ENCODE measurements around the gene TRA2B.

TRA2B gene

DNA sequence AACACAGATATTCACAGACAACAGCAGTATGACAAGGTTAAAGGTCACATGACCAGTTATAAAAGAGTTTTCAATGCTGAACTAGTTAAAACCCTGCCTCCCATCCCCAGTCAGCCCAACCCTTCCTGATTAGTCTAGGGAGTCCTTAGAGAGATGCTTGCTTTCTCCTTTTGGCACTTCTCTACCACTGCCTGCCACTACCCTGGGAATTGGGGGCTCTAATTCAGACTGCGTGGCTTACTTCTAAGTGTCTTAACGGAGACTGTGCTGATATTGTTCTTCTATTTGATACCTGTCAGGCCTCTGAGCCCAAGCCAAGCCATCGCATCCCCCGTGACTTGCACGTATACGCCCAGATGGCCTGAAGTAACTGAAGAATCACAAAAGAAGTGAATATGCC lies 11.7 kb upstream of the TRA2B start:
- no peak for DNase-seq

DNA sequence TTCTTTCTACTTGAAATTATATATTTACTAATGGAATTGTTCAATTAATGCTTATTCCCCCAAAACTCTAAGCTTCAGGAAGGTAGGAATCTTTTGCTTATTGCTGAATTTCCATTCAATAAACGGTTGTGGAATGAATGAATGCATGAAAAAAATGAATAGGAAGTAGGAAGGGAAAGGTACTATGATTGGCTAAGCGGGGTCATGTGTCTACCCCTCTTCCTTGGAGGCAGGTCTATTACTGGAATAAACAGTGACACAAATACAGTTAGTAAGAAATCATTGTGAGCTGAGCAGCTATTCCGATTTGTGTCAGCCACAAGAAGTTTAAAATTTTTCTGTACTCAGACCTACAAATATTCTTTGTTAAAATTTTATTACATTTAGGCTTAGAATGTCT lies 10.5 kb upstream of the TRA2B start:
- DNase-seq: no peak

GRCh38 chr3:185943760-185944106 lies 5.9 kb upstream of the TRA2B start:
- DNase-seq: no peak

DNA sequence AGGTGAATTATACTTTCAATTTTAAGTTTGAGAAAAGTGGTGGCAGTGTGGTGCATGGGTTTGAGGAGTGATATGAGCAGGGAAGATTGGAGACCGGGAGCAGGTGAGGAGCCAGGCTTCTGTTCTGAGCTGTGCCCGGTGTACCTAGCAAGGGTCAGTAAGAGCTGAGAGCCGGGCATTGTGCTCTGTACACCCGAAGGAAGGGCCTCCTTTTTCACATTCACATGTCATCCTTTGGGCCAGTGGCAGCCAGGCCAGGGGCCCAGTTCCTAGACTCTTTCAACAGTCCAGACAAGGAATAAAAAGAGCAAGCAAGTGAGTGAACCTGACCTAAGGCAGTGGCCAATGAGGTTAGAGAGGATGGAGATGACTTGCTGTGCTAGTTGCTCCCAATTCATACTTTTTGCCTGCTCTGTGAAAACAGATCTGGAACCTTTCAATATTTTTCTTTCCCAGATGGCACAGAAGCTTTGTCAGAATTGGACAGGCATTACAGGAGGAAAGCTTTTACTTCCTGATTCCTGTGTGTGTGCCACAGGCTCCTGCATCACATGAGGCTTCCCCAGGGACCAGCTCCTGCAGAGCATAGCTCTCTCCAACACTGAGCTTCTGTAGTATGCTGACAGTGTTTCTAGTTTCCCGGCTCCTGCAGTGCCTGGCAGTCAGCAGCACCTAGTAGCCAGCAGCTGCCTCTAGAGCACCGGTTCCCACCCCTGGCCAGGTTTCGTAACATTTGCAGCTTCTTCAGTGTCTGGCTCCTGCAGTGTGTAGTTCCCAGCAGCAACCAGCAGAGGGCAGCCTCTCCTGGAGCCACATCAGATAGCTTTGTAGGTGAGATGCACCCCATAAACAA lies 5.3 kb upstream of the TRA2B start:
- DNase-seq: peak; percentile 71

- no peak for DNase-seq
These were observed 4.6 kb upstream of the TRA2B start for GRCh38 chr3:185942396-185942795.

DNA sequence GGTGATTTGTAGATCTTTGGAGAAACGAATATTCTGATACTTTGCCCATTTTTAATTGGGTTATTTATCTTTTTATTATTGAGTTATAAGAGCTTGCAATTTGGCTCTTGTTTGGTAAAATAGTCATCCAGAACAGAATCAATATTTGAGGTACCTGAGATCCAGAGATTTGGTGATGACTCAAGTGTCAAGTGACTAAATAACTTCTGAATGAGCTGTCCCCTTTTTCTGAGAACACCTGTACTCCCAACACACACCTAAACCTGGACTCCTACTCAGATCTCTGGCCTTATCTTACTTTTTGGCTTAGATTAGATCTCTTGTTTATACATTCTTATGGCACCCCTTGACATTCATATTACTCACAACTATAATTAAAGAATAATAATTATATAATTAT lies 3.1 kb upstream of the TRA2B start:
- no peak for DNase-seq

- no peak for DNase-seq
These were observed 1.9 kb upstream of the TRA2B start for GRCh38 chr3:185939721-185940120.

- peak; percentile 90 for DNase-seq
These were observed 763 bp downstream of the TRA2B start for GRCh38 chr3:185936814-185937688.

GRCh38 chr3:185936273-185936629 lies 1.6 kb downstream of the TRA2B start:
- DNase-seq: no peak

GRCh38 chr3:185935465-185936272 lies 2.1 kb downstream of the TRA2B start:
- DNase-seq: no peak

DNA sequence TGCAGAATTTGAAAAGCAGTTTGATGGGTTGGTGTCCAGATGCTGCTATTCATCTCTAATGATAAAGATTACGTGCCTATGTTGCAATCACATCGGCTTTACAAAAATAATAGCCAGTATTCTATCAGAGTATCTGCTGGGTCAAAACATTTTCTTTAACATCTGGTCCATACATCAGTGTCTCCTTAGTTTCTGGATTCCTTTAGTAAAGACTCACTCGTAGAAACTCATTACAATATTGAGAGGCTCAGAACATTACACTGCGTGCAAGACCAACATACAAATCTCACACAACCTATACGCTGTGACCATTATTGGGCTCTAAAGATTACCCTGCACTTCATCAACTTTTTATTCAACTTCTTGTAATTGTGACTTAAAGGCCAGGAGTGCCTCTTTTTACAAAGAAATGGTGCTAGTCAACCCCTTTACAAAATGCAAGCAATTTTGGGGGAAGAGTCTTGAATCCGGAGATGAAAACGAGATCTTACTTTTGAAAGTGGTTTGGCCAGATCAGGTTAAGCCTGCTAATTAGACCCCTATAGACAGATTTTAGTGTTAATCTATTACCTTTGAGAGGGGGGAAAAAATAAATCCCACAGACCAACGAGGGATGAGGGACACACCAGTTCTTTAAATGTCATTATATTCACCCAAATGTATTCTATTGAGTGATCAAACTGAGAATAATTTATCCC lies 2.9 kb downstream of the TRA2B start:
- no peak for DNase-seq

GRCh38 chr3:185934174-185934557 lies 3.6 kb downstream of the TRA2B start:
- DNase-seq: no peak

DNA sequence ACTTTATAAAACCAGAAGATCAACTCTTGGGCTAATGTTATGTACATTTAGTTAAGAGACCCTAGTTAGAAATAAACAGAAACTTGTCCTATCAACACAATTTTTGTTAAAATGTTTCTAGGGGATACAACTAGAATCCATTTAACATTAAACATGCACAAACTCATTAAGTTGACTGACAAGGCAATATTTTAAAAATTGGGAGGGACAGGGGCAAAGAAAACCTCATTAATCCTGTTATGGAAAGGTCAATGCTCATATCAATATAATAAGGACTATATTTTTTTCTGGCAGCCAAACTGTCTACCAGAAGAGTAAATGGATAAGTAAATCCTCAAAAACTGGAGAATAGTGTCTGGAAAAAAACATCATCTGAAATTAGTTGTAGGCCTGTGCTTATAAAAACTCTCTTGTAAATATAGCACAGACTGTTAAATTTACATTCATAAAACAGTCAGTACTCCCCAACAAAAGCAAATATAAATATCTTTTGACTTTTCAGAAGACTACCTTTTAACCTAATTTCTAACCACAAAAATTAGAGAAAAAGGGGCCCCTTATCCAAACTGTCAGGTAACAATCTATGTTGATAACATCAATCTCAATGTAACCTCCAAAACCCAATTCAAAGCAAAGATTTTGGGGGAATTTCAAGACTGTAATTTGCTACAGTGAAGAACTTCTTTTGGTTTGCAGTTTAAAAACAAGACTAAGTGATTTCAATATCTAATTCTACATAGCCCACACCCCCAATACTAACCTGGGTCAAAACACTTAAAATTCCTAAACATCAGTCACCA lies 4.2 kb downstream of the TRA2B start:
- DNase-seq: no peak

DNA sequence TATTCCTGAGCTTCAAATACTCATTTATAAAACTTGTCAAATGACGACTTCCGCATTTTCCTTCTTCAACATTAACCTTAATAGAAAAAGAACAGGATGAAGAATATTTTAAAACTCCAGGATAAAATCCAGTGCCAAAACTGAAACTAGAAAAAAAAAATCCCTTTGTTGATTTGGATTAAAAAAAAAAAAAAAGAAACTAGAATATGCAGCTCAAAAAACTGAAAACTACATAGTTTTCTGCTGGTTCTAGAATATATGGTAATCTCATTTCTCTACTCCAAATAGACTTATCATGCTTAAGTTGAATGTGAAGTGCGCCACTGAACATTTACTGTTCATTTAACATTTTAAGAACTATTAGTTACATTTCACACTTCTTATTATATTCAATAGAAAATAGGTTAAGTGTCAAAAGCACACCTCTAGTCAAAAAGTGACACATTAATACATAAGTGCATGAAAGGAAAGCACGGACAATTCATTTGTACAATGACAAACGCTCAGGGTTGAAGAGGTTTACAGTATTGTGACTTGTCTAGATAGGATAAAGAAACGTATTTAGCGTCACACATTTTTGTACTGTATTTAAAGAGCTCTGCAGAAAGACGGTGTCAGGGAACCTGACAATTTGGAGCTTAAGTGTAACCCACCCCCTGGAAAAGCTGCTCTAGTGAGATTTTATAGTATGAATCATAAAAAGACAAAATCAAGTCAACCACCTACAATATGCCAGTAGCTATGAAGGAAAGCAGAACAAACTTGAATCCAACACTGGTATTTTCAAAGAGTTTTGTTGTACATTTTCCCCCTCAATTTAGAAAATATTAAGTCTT lies 5.8 kb downstream of the TRA2B start:
- DNase-seq: no peak

GRCh38 chr3:185930393-185931107 lies 7.3 kb downstream of the TRA2B start:
- DNase-seq: no peak

- DNase-seq: no peak
These were observed 8.3 kb downstream of the TRA2B start for GRCh38 chr3:185929192-185930151.

DNA sequence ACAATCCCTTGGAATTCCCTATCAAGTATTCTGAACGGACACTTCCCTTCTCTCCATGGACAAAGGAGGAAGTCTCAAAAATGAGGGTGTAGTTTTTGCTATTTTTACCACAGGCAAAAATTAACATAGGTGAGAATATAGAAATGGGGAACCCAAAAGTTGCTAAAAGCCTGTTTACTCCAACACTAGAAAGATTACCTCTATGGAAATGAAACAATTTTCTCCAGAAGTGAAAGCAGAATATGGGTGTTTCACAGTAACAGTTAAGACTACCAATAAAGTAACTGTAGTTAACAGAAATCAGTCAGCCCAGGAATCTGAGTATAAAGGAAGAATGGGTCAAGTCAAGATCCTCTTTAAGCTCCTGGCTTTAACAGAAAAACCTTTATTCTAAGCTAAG lies 9.3 kb downstream of the TRA2B start:
- no peak for DNase-seq

DNA sequence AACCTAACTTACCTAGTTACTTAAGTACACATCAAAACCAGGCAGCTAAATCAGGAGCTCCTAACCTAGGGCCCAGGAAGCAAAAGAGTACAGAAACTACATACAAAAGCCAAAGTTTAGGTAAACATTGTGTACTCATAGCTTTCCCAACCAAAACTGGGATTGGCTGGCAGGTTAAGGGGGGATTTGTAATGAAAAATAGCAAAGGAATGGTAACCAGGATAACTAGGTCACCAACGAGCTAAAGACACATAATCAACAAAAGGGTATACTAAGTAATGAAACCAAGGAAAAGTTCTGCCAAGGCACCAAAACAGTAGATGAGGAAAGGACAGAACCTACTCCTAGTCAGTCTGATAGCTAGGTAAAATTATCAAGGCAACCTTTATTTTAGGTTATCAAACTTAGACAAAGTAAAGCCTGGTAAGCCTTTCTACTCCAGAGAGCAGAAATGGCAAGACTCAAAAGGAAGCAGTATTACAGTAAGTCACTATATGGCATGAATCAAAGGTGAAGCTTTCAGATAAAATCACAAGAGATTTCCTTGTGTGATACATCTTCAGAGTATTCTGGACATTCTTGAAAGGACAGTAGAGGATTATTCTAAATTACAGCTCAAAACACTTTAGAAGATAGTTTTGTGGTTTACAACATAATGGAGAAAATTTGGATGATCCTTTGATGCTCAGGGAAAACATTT lies 10.2 kb downstream of the TRA2B start:
- DNase-seq: no peak

Measured in NCI-H1092 (cell line).